GM13977 (cell line): ENCODE results near the gene HGS.

Experiments used
- DNase-seq: peaks from one replicate; pipeline ENCODE4 v3.0.0; 2012; ENCODE audit warnings: low spot score
- in situ Hi-C: fragments of 300-500 bp; cut with MboI; formaldehyde crosslinking; loops from one replicate; pipeline ENCODE4 v1.12.0; 2022; ENCODE audit warnings: low sequenced_read_pairs, low pct_unique_long_range_greater_than_20kb, mixed read lengths, inconsistent platforms; ENCODE audit not compliant: unreplicated experiment
- TF ChIP-seq, protein P1 (sequence below): IDR thresholded peaks from 2 replicates; pipeline ENCODE4 v1.5.1; 2012; ENCODE audit warnings: mild to moderate bottlenecking, control low read depth; ENCODE audit not compliant: insufficient read depth; ENCODE audit errors: extremely low read depth, missing control alignments

Gene HGS

DNA sequence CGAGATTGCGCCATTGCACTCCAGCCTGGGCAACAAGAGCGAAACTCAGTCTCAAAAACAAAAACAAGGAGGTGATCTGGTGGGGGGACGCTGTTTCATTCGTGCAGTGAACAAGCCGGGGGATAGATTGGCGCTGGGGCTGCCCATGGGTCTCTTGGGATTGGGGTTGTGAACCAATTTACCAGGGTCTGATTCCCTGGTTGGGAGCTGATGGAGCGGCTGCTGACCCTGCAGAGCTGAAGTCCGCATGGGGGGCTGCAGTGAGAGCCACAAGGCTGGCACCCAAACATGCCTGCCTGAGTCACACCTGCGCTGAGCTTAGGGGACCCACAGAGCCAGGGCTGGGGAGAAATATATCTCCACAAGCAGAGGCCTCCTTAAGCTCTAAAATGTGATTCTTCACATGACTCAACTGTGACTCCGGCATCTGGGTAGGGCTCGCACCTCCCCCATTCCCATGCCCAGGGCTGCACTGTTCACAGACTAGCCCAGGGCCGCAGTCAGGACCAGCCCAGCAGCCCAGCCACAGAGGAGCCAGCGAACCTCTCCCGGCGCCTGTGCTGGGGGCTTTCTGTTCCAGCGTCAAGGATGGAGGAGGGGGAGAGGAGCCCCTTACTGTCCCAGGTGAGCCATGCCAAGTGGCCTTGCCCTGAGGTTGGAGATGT is 41.9 kb upstream of the HGS start:
- no peak for DNase-seq
- in situ Hi-C loops: no loop called here
- TF ChIP-seq, protein P1, sequence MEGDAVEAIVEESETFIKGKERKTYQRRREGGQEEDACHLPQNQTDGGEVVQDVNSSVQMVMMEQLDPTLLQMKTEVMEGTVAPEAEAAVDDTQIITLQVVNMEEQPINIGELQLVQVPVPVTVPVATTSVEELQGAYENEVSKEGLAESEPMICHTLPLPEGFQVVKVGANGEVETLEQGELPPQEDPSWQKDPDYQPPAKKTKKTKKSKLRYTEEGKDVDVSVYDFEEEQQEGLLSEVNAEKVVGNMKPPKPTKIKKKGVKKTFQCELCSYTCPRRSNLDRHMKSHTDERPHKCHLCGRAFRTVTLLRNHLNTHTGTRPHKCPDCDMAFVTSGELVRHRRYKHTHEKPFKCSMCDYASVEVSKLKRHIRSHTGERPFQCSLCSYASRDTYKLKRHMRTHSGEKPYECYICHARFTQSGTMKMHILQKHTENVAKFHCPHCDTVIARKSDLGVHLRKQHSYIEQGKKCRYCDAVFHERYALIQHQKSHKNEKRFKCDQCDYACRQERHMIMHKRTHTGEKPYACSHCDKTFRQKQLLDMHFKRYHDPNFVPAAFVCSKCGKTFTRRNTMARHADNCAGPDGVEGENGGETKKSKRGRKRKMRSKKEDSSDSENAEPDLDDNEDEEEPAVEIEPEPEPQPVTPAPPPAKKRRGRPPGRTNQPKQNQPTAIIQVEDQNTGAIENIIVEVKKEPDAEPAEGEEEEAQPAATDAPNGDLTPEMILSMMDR: no peak

DNA sequence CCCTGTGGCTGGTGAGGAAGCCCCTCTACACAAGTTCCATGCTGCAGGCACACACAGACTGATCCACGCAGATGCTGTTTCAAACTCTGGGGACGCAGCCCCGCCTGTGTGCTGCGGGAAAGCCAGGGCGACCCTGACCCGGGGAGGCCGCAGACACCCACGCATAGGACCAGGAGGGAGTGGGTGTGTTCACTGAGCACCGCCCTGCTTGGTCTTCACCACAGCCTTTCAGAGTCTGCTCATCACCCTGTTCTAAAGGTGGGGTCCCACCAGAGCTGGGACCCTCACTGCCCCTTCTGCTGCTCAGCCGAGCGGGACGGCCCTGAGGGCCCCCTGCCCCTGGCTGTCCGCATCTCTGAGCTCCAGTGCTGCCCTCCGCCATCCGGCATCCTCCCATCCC is 39.3 kb upstream of the HGS start:
- TF ChIP-seq, protein P1: no peak
- in situ Hi-C loops: no loop called here
- no peak for DNase-seq

DNA sequence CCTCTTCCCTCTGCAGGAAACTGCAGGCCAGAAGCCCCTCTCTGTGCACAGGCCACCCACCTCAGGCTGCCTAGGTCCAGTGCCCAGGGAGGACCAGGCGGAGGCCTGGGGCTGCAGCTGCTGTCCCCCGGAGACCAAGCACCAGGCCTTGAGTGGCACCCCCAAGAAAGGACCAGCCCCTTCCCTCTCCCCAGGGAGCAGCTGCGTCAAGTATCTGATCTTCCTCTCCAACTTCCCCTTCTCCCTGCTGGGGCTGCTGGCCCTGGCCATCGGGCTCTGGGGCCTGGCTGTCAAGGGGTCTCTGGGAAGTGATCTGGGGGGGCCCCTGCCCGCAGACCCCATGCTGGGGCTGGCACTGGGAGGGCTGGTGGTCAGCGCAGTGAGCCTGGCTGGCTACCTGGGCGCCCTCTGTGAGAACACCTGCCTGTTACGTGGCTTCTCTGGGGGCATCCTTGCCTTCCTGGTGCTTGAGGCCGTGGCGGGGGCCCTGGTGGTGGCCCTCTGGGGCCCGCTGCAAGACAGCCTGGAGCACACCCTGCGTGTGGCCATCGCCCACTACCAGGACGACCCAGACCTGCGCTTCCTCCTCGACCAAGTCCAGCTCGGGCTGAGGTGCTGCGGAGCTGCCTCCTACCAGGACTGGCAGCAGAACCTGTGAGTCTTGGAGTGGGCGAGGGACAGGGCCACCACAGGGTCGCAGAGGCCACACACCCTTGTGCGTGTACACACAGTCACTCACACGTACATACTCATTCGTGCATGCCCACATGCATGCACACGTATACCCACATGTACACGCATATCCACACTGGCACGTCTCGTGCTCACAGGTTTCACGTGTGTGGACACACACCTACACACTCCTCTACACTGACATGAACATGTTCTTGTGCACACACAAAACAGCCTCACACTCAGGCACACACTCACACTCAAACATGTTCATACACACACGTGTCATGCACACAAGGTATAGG is 38.5 kb upstream of the HGS start:
- no peak for DNase-seq
- TF ChIP-seq, protein P1: no peak
- in situ Hi-C loops: no loop called here

- in situ Hi-C loops: no loop called here
- no peak for DNase-seq
- TF ChIP-seq, protein P1: no peak
These were observed 36.8 kb upstream of the HGS start for GRCh38 chr17:81646869-81647600.

DNA sequence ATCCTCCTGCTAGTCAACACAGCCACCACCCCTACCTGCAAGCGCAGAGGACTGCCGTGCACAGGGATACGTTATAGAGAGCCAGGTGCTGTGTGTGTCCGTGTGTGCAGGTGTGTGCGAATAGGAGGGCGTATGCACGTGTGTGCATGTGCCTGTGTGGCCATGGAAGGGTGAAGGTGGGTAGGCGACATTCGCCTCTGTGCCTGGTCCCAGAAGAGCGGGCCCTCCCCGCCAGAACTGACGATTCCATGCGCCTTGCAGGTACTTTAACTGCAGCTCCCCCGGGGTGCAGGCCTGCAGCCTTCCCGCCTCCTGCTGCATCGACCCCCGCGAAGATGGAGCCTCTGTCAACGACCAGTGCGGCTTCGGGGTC is 36.2 kb upstream of the HGS start:
- DNase-seq: no peak
- in situ Hi-C loops: no loop called here
- TF ChIP-seq, protein P1: no peak

GRCh38 chr17:81648013-81648706 is 35.7 kb upstream of the HGS start:
- in situ Hi-C loops: no loop called here
- DNase-seq: no peak

More at GRCh38 chr17:81648013-81648706, 35.7 kb upstream of the HGS start:
- TF ChIP-seq, protein P1: no peak
